SH-SY5Y (cell line): ENCODE data around the gene ZNF534.

ENCODE experiments used
- GATA2 ChIP-seq: IDR thresholded peaks from 2 replicates; pipeline ENCODE4 v1.6.1; 2011; ENCODE audit warnings: mild to moderate bottlenecking, low read depth, low read length
- GATA3 ChIP-seq: IDR thresholded peaks from 2 replicates; pipeline ENCODE4 v1.6.1; 2011; ENCODE audit warnings: low read depth, mild to moderate bottlenecking, low read length, moderate library complexity

- TF ChIP-seq GATA3 (no peak), GATA2 (no peak)
These were observed 65.6 kb downstream of the ZNF534 start for GRCh38 chr19:52494518-52494917.
